Right lobe of liver (tissue), 6 donors: Measurements from ENCODE around the gene PRR29. TPM values are rescaled to one million over a fixed set of nuclear protein-coding genes. Genes with fewer than 3 reads are reported as not detected.

ENCODE experiments used
- ATAC-seq, 4 donors: fragments of 200-7000 bp; cut with Tn5 transposase; one replicate each; pipeline ENCODE4 v1.9.1; 2020; ENCODE audit warnings: mild to moderate bottlenecking in 4 of 4, moderate library complexity in 4 of 4
- DNase-seq, 3 donors: peaks; one replicate each; pipeline ENCODE4 v3.0.0-alpha.2; 2020
- H3K27ac ChIP-seq, 3 donors: fragments of 200-600 bp; one replicate each; pipeline ENCODE4 v1.8.0; 2022
- H3K27me3 ChIP-seq, 2 donors: fragments of 200-600 bp; one replicate each; pipeline ENCODE4 v1.8.0; 2022
- H3K36me3 ChIP-seq, 4 donors: fragments of 200-600 bp; sonication (generic) in 1 of 4; one replicate each; pipeline versions ENCODE4 v1.5.1 to v1.8.0; 2017 to 2022; ENCODE audit warnings: control low read depth in 1 of 4
- H3K4me1 ChIP-seq, 4 donors: fragments of 200-600 bp; sonication (generic) in 1 of 4; one replicate each; pipeline versions ENCODE4 v1.5.1 to v1.8.0; 2017 to 2022; ENCODE audit warnings: control low read depth in 1 of 4
- H3K4me3 ChIP-seq, 3 donors: fragments of 200-600 bp; one replicate each; pipeline ENCODE4 v1.8.0; 2022
- H3K9me3 ChIP-seq, 4 donors: fragments of 200-600 bp; sonication (generic) in 1 of 4; one replicate each; pipeline versions ENCODE4 v1.5.1 to v1.8.0; 2017 to 2022; ENCODE audit warnings: control low read depth in 1 of 4
- POLR2A ChIP-seq: fragments of 450-650 bp; IDR thresholded peaks from one replicate; pipeline ENCODE4 v1.6.1; 2017; ENCODE audit warnings: antibody characterized with exemption, mild to moderate bottlenecking
- WGBS: methylation state at CpG from one replicate; pipeline ENCODE4 v1.1.6; 2018; ENCODE audit warnings: low coverage, low lambda C conversion rate; ENCODE audit not compliant: insufficient coverage; ENCODE audit errors: missing lambda C conversion rate; 5-methylcytosine and 5-hydroxymethylcytosine counted together
- intact Hi-C, 2 donors: fragments of 100-400 bp; cut with DNase I; formaldehyde crosslinking; loops; one replicate each; pipeline versions ENCODE4 v1.11.2 to v1.14.1; 2022
- total RNA-seq, 6 experiments: library from RNA; depleted of rRNA in 2 of 6; stranded (reverse); fragments of >200 nt in 2 of 6; fragmentation: NEBNext Ultra II Directional in 3 of 6; extraction: Animal tissue kit (Norgen Biotek cat#: 25700) in 3 of 6; gene quantifications; one replicate each; pipeline versions ENCODE4 v1.1.0 to v1.2.4, GENCODE V29; 2016 to 2023
- TF ChIP-seq, protein P1 (sequence below), 4 donors: fragments of 200-600 bp in 3 of 4; fragments of 450-650 bp in 1 of 4; IDR thresholded peaks; one replicate each; pipeline versions ENCODE4 v1.5.1 to v1.8.0; 2016 to 2022; ENCODE audit warnings: antibody characterized with exemption in 4 of 4, mild to moderate bottlenecking in 2 of 4
- donor health status: DM: no; HTN: yes; CAD: no.
- donor health status: DM: no; HTN: no; CAD: no.
- donor health status: DM: no; HTN: no; CAD: no.
- donor health status: DM: no; HTN: yes; CAD: no.
- donor health status: DM: no; HTN: yes; CAD: no.

Gene PRR29
- total RNA-seq, 6 experiments from 2014 or later: 0.07 to 0.33 (median 0.12) TPM; not detected in 3

DNA sequence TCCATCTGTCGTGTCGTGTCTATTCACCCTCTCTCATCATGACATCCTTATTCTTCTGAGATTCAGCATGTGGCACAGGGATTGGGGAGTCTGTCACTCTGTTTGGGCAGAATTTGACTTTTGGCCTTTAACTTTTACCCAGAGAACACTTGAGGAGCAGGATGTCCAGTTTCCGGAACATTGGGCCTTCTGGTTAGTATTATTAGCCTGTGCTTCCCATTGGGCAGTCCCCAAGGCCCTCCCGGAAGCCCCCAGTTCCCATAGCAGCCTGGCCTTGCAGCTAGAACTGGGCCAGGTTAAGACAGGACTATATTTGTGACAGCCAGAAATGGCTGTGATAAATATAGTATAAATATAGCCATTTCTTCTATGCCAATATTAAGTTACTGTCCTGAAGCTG, 35.0 kb upstream of the PRR29 start:
- H3K27me3 ChIP-seq: no peaks in the 10 kb centered on the region
- no peak overlapping the region for H3K4me3 ChIP-seq
- peak overlapping the region in 1 of 3 donors; percentile 43 for H3K27ac ChIP-seq
- no peak for TF ChIP-seq POLR2A
- TF ChIP-seq, protein P1, sequence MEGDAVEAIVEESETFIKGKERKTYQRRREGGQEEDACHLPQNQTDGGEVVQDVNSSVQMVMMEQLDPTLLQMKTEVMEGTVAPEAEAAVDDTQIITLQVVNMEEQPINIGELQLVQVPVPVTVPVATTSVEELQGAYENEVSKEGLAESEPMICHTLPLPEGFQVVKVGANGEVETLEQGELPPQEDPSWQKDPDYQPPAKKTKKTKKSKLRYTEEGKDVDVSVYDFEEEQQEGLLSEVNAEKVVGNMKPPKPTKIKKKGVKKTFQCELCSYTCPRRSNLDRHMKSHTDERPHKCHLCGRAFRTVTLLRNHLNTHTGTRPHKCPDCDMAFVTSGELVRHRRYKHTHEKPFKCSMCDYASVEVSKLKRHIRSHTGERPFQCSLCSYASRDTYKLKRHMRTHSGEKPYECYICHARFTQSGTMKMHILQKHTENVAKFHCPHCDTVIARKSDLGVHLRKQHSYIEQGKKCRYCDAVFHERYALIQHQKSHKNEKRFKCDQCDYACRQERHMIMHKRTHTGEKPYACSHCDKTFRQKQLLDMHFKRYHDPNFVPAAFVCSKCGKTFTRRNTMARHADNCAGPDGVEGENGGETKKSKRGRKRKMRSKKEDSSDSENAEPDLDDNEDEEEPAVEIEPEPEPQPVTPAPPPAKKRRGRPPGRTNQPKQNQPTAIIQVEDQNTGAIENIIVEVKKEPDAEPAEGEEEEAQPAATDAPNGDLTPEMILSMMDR (IDR thresholded peaks at IDR 0.05): no peak
- H3K36me3 ChIP-seq: no peaks in the 10 kb centered on the region
- WGBS: 69% methylated on average over 2 of the region's 4 CpGs
- DNase-seq: no peak
- H3K4me1 ChIP-seq: no peaks in the 10 kb centered on the region
- no peaks in the 10 kb centered on the region for H3K9me3 ChIP-seq
- ATAC-seq: peak; percentile 38 to 58 (median 46)
- intact Hi-C loops: no loop called here

GRCh38 chr17:63966646-63967264, 31.4 kb upstream of the PRR29 start:
- peak in 1 of 4 donors; percentile 24 for ATAC-seq

GRCh38 chr17:63967953-63968352, 30.2 kb upstream of the PRR29 start:
- Histone ChIP-seq H3K4me1 (no peaks in the 10 kb centered on the region), H3K27me3 (no peaks in the 10 kb centered on the region), H3K27ac (no peak overlapping the region), H3K4me3 (no peak overlapping the region), H3K9me3 (no peaks in the 10 kb centered on the region), H3K36me3 (no peaks in the 10 kb centered on the region)
- ATAC-seq: no peak
- intact Hi-C loops: no loop called here
- no peak for DNase-seq
- no CpG with 5 or more reads among the region's 19 CpGs for whole genome bisulfite sequencing
- TF ChIP-seq POLR2A: no peak
- TF ChIP-seq, protein P1 (IDR thresholded peaks at IDR 0.05): no peak

More at GRCh38 chr17:63966646-63967264, 31.4 kb upstream of the PRR29 start:
- H3K9me3 ChIP-seq: no peaks in the 10 kb centered on the region
- intact Hi-C loops: no loop called here
- no peak overlapping the region for H3K27ac ChIP-seq
- H3K36me3 ChIP-seq: no peaks in the 10 kb centered on the region
- DNase-seq: no peak
- H3K4me3 ChIP-seq: no peak overlapping the region
- H3K4me1 ChIP-seq: no peaks in the 10 kb centered on the region
- TF ChIP-seq, protein P1 (IDR thresholded peaks at IDR 0.05): no peak
- no peak for TF ChIP-seq POLR2A
- H3K27me3 ChIP-seq: no peaks in the 10 kb centered on the region
- 71% methylated on average over 11 of the region's 11 CpGs for WGBS

DNA sequence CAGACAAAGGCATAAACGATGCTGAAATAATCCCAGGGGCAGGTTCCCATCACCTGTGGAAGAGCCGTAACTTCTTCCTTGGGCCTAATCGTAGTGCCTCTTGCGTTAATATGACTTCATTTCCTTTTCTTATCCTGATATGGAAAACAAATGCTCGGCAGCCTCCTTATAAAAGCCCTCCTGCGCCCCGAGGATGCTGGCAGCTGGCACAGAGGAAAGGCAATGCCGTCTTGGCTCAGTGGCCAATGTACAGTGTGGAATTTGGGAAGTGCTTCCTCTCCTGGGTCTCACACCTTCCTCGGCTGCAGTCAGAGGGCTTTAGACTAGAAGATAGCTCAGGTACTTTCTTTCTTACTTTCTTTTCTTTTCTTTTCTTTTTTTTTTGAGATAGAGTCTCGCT, 28.9 kb upstream of the PRR29 start:
- H3K36me3 ChIP-seq: no peaks in the 10 kb centered on the region
- DNase-seq (no peak), ATAC-seq (no peak)
- TF ChIP-seq, protein P1 (IDR thresholded peaks at IDR 0.05): no peak
- TF ChIP-seq POLR2A: no peak
- intact Hi-C loops: no loop called here
- no peak overlapping the region for H3K4me3 ChIP-seq
- no peaks in the 10 kb centered on the region for H3K27me3 ChIP-seq
- H3K9me3 ChIP-seq: no peaks in the 10 kb centered on the region
- no peaks in the 10 kb centered on the region for H3K4me1 ChIP-seq
- 63% methylated on average over 10 of the region's 10 CpGs for WGBS
- no peak overlapping the region for H3K27ac ChIP-seq
